ENCODE data around the gene MICAL2.

- no peak for TF ChIP-seq POLR2AphosphoS5 (IDR thresholded peaks at IDR 0.05; ENCODE audit: low read depth, low read length)
- TF ChIP-seq POLR2A (IDR thresholded peaks at IDR 0.05; ENCODE audit: control extremely low read depth in 1 of 2, low read depth in 2 of 2, low read length in 2 of 2), result no peak
- no peak for TF ChIP-seq MAX (IDR thresholded peaks at IDR 0.05)
- TF ChIP-seq SIN3A (conservative IDR thresholded peaks at IDR 0.05 in 1 of 2, IDR thresholded peaks at IDR 0.05 in 1 of 2; ENCODE audit: low read depth in 1 of 2, low read length in 2 of 2), result no peak
- no peak for TF ChIP-seq CTCF (IDR thresholded peaks at IDR 0.05; ENCODE audit: control extremely low read depth in 1 of 3, insufficient read depth in 1 of 3, low read depth in 1 of 3, low read length in 3 of 3)
- no peak for TF ChIP-seq CHD2 (IDR thresholded peaks at IDR 0.05; ENCODE audit: low read length)
Measured at GRCh38 chr11:12161137-12161536, 50.7 kb downstream of the MICAL2 start.

Data from H1 (cell line).